ENCODE results near the gene GAGE2A.
"Not testable (repeated sequence)": the region's sequence is repeated elsewhere in the genome, so short reads cannot be mapped to it uniquely, and the experiment has no call there.

Gene GAGE2A, protein sequence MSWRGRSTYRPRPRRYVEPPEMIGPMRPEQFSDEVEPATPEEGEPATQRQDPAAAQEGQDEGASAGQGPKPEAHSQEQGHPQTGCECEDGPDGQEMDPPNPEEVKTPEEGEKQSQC

DNA sequence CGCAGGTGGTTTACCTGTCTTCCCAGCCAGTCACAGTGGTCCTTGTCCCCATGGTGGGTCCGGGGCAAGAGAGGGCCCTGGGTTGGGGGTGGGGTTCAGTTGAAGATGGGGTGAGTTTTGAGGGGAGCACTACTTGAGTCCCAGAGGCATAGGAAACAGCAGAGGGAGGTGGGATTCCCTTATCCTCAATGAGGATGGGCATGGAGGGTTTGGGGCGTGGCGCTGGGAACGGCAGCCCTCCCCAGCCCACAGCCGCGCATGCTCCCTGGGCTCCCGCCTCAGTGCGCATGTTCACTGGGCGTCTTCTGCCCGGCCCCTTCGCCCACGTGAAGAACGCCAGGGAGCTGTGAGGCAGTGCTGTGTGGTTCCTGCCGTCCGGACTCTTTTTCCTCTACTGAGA is at the start of gene GAGE2A:
Gene GAGE2A, plus strand, starts transcription at position 301 of the 400 bp plus-strand sequence. CDS start 1,155 bp downstream, outside the sequence.
- DNase-seq: not testable (repeated sequence)

DNA sequence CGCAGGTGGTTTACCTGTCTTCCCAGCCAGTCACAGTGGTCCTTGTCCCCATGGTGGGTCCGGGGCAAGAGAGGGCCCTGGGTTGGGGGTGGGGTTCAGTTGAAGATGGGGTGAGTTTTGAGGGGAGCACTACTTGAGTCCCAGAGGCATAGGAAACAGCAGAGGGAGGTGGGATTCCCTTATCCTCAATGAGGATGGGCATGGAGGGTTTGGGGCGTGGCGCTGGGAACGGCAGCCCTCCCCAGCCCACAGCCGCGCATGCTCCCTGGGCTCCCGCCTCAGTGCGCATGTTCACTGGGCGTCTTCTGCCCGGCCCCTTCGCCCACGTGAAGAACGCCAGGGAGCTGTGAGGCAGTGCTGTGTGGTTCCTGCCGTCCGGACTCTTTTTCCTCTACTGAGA is 47.9 kb upstream of the GAGE2A start, which contains the start of gene GAGE12D:
Gene GAGE12D, plus strand, starts transcription at position 301 of the 400 bp plus-strand sequence. CDS start 1,155 bp downstream, outside the sequence.
- DNase-seq: not testable (repeated sequence)

DNA sequence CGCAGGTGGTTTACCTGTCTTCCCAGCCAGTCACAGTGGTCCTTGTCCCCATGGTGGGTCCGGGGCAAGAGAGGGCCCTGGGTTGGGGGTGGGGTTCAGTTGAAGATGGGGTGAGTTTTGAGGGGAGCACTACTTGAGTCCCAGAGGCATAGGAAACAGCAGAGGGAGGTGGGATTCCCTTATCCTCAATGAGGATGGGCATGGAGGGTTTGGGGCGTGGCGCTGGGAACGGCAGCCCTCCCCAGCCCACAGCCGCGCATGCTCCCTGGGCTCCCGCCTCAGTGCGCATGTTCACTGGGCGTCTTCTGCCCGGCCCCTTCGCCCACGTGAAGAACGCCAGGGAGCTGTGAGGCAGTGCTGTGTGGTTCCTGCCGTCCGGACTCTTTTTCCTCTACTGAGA is 38.3 kb upstream of the GAGE2A start, which contains the start of gene GAGE12E:
Gene GAGE12E, plus strand, starts transcription at position 301 of the 400 bp plus-strand sequence. CDS start 1,155 bp downstream, outside the sequence.
- DNase-seq: not testable (repeated sequence)

DNA sequence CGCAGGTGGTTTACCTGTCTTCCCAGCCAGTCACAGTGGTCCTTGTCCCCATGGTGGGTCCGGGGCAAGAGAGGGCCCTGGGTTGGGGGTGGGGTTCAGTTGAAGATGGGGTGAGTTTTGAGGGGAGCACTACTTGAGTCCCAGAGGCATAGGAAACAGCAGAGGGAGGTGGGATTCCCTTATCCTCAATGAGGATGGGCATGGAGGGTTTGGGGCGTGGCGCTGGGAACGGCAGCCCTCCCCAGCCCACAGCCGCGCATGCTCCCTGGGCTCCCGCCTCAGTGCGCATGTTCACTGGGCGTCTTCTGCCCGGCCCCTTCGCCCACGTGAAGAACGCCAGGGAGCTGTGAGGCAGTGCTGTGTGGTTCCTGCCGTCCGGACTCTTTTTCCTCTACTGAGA is 28.8 kb upstream of the GAGE2A start, which contains the start of gene GAGE12F:
Gene GAGE12F, plus strand, starts transcription at position 301 of the 400 bp plus-strand sequence. CDS start 1,155 bp downstream, outside the sequence.
- not testable (repeated sequence) for DNase-seq

DNA sequence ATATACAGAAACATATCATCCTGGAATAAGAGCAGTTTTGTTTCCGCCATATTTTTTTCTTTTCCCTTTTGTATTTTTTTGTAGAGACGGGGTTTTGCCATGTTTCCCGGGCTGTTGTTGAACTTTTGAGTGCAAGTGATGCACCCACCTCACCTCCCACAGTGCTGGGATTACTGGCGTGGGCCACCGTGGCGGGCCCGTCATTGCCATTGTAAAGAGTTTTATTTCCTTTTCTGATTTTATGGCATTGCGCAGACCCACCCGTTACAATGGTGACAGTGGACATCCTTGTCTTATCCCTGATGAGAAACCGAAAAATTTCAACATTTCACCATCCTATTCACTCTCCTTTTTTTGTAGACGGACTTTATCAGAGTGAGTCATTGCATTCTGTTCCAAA is 20.6 kb upstream of the GAGE2A start:
- not testable (repeated sequence) for DNase-seq

DNA sequence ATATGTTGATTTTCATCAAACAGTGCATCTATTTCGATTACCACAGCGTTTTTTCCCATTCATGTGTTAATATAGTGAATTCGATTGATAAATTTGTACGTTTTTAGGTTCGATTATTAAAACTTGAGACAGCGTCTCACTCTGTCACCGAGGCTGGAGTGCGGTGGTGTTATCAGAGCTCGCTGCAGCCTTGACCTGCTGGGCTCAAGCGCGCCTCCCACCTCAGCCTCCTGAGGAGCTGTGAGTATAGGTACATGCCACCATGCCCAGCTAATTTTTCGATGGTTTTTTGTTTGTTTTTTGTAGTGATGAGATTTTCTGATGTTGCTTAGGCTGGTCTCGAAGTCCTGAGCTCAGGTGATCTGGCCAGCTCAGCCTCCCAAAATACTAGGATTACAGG is 20.1 kb upstream of the GAGE2A start:
- DNase-seq: not testable (repeated sequence)

DNA sequence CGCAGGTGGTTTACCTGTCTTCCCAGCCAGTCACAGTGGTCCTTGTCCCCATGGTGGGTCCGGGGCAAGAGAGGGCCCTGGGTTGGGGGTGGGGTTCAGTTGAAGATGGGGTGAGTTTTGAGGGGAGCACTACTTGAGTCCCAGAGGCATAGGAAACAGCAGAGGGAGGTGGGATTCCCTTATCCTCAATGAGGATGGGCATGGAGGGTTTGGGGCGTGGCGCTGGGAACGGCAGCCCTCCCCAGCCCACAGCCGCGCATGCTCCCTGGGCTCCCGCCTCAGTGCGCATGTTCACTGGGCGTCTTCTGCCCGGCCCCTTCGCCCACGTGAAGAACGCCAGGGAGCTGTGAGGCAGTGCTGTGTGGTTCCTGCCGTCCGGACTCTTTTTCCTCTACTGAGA is 19.2 kb upstream of the GAGE2A start, which contains the start of gene GAGE12G:
Gene GAGE12G, plus strand, starts transcription at position 301 of the 400 bp plus-strand sequence. CDS start 1,155 bp downstream, outside the sequence.
- DNase-seq: not testable (repeated sequence)

DNA sequence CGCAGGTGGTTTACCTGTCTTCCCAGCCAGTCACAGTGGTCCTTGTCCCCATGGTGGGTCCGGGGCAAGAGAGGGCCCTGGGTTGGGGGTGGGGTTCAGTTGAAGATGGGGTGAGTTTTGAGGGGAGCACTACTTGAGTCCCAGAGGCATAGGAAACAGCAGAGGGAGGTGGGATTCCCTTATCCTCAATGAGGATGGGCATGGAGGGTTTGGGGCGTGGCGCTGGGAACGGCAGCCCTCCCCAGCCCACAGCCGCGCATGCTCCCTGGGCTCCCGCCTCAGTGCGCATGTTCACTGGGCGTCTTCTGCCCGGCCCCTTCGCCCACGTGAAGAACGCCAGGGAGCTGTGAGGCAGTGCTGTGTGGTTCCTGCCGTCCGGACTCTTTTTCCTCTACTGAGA is 9.6 kb upstream of the GAGE2A start, which contains the start of gene GAGE12H:
Gene GAGE12H, plus strand, starts transcription at position 301 of the 400 bp plus-strand sequence. CDS start 1,155 bp downstream, outside the sequence.
- not testable (repeated sequence) for DNase-seq

DNA sequence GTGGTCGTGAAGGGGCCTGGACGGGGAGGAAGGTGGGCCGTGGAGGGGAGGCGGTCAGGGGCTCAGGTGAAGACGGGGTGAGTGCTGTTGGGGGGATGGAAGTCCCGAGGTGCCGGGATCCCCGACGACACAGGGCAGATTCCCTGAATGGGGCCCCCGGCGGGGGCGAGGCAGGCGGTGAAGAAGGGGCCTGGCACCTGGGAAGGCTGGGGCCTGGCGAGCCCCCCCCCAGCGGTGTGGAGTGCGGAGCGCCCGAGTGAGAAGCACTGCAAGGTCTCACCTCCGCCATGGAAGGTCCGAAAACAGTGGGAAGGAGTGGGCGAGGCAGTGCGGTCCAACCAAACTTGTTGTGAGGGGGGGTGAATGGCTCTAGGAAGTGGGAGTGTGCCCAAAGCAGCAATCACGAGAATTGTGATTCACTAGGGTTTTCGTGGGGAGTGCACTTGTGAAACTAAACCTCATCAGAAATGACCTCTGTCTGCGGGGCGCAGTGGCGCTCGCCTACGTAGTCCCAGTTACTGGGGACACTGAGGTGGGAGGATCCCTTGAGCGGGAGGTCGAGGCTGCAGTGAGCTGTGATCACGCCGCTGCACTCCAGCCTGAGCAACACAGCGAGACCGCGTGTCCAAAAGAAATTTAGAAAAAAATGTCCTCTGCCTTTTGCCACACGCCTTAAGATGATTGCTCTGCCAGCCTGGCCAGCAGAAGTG is 628 bp downstream of the GAGE2A start:
- DNase-seq: not testable (repeated sequence)

DNA sequence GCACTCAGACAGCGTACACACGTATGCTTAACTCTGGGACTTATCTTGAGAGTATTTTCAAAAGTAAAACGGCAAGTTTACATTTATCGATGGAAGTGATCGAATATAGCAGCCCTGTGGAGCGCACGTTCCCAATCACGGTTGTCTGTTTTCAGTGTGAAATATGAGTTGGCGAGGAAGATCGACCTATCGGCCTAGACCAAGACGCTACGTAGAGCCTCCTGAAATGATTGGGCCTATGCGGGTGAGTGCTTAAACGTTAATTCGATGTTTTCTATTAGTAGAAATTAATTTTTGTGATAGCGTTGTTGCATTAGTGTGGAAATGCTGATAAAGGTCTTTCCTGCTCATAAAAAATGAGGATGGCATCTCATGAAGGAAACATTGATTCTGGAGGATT is 1.2 kb downstream of the GAGE2A start:
- not testable (repeated sequence) for DNase-seq

DNA sequence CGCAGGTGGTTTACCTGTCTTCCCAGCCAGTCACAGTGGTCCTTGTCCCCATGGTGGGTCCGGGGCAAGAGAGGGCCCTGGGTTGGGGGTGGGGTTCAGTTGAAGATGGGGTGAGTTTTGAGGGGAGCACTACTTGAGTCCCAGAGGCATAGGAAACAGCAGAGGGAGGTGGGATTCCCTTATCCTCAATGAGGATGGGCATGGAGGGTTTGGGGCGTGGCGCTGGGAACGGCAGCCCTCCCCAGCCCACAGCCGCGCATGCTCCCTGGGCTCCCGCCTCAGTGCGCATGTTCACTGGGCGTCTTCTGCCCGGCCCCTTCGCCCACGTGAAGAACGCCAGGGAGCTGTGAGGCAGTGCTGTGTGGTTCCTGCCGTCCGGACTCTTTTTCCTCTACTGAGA is 9.4 kb downstream of the GAGE2A start, which contains the start of gene GAGE1:
Gene GAGE1, plus strand, starts transcription at position 301 of the 400 bp plus-strand sequence. CDS start 1,155 bp downstream, outside the sequence.
- not testable (repeated sequence) for DNase-seq

DNA sequence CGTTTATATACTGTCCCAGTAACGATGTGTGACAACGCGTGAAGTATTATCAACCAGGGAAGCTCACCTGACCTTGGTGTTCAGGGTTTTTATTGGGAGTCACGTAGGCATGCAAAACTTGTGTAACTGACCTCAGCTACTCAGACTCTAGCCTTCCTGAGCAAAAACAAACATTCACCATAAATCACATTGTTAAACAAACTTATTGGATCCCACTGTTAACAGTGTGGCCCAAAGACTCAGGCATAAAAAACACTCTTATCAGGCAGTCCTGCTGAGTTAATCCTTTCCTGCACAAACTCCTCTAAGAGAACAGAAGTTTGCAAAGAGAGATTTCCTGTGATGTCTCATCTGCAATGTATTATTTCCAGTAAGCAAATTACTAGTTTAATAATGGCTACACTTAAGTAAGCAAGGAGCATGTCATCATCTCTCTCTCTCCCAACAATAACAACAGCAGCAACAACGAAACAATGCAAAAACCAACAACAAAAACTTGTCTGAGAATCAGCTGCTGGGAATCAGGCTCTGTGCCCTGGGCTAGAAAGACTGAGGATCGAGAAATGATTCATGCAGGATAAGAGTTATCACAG is 21.5 kb downstream of the GAGE2A start:
- no peak for DNase-seq

DNA sequence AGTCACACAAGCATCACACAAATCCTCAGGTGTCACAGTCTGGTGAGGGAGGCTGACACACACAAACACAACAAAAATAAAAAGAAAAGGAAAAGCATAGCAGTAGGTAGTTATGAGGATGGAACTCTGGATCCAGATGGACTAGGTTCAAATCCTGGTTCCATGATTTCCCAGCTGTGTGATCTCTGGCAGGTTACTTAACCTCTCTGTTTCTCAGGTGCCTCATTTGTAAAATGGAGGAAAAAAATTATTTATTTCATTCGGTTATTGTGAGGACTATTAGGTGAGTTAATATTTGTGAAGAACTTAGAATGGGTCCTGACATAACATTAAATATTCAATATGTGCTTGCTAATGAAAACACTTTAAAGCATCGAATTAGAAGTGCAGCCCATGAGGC is 29.3 kb downstream of the GAGE2A start:
- DNase-seq: no peak

DNA sequence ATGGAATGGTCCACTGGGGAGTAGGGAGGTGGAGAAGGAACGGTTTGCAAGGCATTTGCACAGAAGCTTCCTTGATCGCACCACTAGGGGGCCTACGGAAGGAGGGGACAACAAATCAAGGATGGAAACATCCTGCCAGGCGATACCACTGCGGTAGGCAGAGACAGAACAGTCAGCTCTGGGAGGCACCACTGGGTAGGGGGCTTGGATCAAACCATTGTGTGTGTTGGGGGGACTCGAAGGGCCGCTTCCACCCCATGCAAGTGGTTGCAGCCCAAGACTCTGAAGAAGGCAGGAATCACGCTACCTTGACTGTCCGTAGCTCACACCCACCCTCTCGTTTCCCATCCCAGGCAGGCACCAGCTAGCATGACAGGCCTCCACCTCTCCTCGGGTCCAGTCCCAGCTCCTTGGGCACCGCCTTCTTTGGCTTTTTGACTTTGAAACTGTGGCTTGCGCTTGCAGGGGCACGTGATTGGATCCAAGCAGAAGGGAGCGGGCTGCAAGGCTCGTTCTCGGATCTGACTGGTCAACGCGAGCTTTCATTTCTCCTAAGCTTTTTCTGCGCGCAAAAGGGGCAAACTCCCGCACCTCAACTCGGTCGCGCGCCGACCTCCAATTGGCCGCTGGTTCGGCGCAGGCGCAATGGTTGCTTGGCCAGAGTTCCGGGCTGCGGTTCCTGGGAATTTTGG is 37.9 kb downstream of the GAGE2A start:
- peak; percentile 62 for DNase-seq

DNA sequence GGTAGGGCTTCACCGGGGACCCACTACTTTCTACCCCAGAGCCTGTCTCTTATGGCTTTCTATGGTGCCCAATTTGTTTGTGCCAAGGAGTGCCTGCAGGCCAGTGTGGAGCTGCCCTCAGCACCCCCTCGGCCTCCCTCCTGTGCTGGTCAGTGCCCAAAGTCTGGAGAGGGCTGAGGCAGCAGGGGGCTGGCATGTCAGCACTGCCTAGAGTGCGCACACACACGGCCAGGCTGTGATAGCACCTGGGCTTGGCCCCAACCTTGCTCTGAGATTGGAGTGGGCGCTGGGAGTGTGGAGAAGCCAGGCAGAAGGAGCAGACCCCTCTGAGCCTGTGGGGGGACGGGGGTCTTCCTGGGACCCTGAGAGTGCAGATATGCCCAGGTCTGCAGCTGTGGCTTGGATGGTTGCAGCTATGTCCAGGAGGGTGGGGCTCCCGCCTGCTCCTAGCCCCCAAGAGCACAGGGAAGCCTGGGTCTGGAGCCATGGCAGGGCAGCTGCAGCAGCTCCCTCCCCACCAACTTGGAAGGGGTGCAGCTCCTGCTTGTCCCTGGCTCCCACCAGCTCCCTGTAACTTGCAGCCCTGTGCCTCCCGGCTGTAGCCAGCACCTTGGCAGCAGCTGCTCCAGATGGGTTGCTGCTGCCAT is 55.8 kb downstream of the GAGE2A start:
- DNase-seq: no peak

Data from DMS53 (cell line).